Measurements from ENCODE around the gene MYPN. TPM values are rescaled to one million over a fixed set of nuclear protein-coding genes. Genes with fewer than 3 reads are reported as not detected.
A peak's percentile ranks its signal among the peaks of the same experiment; 100 is the strongest.

The MYPN gene
- total RNA-seq, 2 donors from 2014 or later: not detected

GRCh38 chr10:68212721-68213352, 103.5 kb downstream of the MYPN start:
- peak; percentile 82 for TF ChIP-seq CTCF (conservative IDR thresholded peaks at IDR 0.05)
- WGBS, 2 experiments (ENCODE audit: insufficient coverage in 1 of 2, insufficient read length in 1 of 2): 58 to 70% methylated on average over 4 to 8 of the region's 8 CpGs

GRCh38 chr10:68218786-68219185, 109.5 kb downstream of the MYPN start:
- Mint-ChIP-seq H3K4me1 (no peaks in the 10 kb centered on the region), H3K9me3 (peaks cover 1% of the 10 kb centered on the region), H3K36me3 (ENCODE audit: low read depth) (no peaks in the 10 kb centered on the region), H3K4me3 (no peak overlapping the region), H3K27me3 (ENCODE audit: insufficient read depth) (no peaks in the 10 kb centered on the region), H3K27ac (no peak overlapping the region)
- no peak for DNase-seq
- TF ChIP-seq CTCF (conservative IDR thresholded peaks at IDR 0.05): no peak
- H3K9me3 ChIP-seq (ENCODE audit: control insufficient read depth, low read length): no peaks in the 10 kb centered on the region
- H3K4me1 ChIP-seq (ENCODE audit: control insufficient read depth, insufficient read depth, low read length): no peaks in the 10 kb centered on the region
- H3K27ac ChIP-seq (ENCODE audit: low read depth, low read length): no peak overlapping the region
- 90 to 100% methylated on average over 2 to 4 of the region's 4 CpGs for WGBS, 2 experiments (ENCODE audit: insufficient coverage in 1 of 2, insufficient read length in 1 of 2)
- H3K4me3 ChIP-seq (ENCODE audit: low read length): no peak overlapping the region
- no peaks in the 10 kb centered on the region for H3K36me3 ChIP-seq (ENCODE audit: control insufficient read depth, insufficient read depth, low read length)
- no peaks in the 10 kb centered on the region for H3K27me3 ChIP-seq (ENCODE audit: control insufficient read depth, insufficient read depth, low read length, poor library complexity, severe bottlenecking)
- no peak overlapping the region for H3K9ac ChIP-seq (ENCODE audit: extremely low read depth, low read length, poor library complexity, severe bottlenecking)

More at GRCh38 chr10:68212721-68213352, 103.5 kb downstream of the MYPN start:
- Histone ChIP-seq H3K9ac (ENCODE audit: extremely low read depth, low read length, poor library complexity, severe bottlenecking) (no peak overlapping the region), H3K27ac (ENCODE audit: low read depth, low read length) (no peak overlapping the region), H3K4me3 (ENCODE audit: low read length) (no peak overlapping the region), H3K27me3 (ENCODE audit: control insufficient read depth, insufficient read depth, low read length, poor library complexity, severe bottlenecking) (peaks cover 24% of the 10 kb centered on the region), H3K36me3 (ENCODE audit: control insufficient read depth, insufficient read depth, low read length) (no peaks in the 10 kb centered on the region), H3K9me3 (ENCODE audit: control insufficient read depth, low read length) (no peaks in the 10 kb centered on the region), H3K4me1 (ENCODE audit: control insufficient read depth, insufficient read depth, low read length) (peaks cover 6% of the 10 kb centered on the region)
- Mint-ChIP-seq H3K36me3 (ENCODE audit: low read depth) (no peaks in the 10 kb centered on the region), H3K4me3 (no peak overlapping the region), H3K27me3 (ENCODE audit: insufficient read depth) (peaks cover 7% of the 10 kb centered on the region), H3K4me1 (peaks cover 9% of the 10 kb centered on the region), H3K27ac (no peak overlapping the region), H3K9me3 (no peaks in the 10 kb centered on the region)
- no peak for DNase-seq

DNA sequence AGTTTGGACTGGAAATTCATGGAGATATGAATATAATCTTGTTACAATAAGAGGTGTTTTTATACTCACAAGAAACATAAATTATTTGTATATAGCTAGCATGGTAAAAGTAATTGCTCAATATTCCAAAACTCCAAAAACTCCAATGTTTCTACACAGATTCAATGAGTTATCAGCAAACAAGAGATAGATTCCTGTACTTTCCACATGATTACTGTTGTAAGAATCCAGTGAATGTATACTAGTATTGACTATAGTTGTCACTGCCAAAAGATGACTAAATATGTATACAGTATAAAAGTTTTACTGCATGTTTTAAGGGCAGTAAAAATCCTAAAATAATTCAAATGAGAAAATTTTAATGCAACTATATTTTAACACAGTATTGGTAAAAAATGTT, 111.9 kb downstream of the MYPN start:
- Histone ChIP-seq H3K9me3 (ENCODE audit: control insufficient read depth, low read length) (no peaks in the 10 kb centered on the region), H3K36me3 (ENCODE audit: control insufficient read depth, insufficient read depth, low read length) (no peaks in the 10 kb centered on the region), H3K4me1 (ENCODE audit: control insufficient read depth, insufficient read depth, low read length) (no peaks in the 10 kb centered on the region), H3K4me3 (ENCODE audit: low read length) (no peak overlapping the region), H3K27ac (ENCODE audit: low read depth, low read length) (no peak overlapping the region), H3K9ac (ENCODE audit: extremely low read depth, low read length, poor library complexity, severe bottlenecking) (no peak overlapping the region), H3K27me3 (ENCODE audit: control insufficient read depth, insufficient read depth, low read length, poor library complexity, severe bottlenecking) (no peaks in the 10 kb centered on the region)
- peaks cover 3% of the 10 kb centered on the region for H3K9me3 Mint-ChIP-seq
- no peak overlapping the region for H3K4me3 Mint-ChIP-seq
- H3K36me3 Mint-ChIP-seq (ENCODE audit: low read depth): no peaks in the 10 kb centered on the region
- DNase-seq: no peak
- no peaks in the 10 kb centered on the region for H3K27me3 Mint-ChIP-seq (ENCODE audit: insufficient read depth)
- no peak for TF ChIP-seq CTCF (conservative IDR thresholded peaks at IDR 0.05)
- H3K4me1 Mint-ChIP-seq: no peaks in the 10 kb centered on the region
- H3K27ac Mint-ChIP-seq: no peak overlapping the region
